HG03196 (cell line): ENCODE results near the gene MPL.

Experiments used
- ATAC-seq: cut with Tn5 transposase; IDR thresholded peaks from one replicate; pipeline ENCODE4 v1.9.1; 2021; ENCODE audit not compliant: unreplicated experiment

MPL gene

GRCh38 chr1:43305926-43306687 is 31.5 kb upstream of the MPL start:
- no peak for ATAC-seq

GRCh38 chr1:43306688-43307457 is 30.7 kb upstream of the MPL start:
- no peak for ATAC-seq

- no peak for ATAC-seq
Measured at GRCh38 chr1:43307458-43308158, 30.0 kb upstream of the MPL start.

DNA sequence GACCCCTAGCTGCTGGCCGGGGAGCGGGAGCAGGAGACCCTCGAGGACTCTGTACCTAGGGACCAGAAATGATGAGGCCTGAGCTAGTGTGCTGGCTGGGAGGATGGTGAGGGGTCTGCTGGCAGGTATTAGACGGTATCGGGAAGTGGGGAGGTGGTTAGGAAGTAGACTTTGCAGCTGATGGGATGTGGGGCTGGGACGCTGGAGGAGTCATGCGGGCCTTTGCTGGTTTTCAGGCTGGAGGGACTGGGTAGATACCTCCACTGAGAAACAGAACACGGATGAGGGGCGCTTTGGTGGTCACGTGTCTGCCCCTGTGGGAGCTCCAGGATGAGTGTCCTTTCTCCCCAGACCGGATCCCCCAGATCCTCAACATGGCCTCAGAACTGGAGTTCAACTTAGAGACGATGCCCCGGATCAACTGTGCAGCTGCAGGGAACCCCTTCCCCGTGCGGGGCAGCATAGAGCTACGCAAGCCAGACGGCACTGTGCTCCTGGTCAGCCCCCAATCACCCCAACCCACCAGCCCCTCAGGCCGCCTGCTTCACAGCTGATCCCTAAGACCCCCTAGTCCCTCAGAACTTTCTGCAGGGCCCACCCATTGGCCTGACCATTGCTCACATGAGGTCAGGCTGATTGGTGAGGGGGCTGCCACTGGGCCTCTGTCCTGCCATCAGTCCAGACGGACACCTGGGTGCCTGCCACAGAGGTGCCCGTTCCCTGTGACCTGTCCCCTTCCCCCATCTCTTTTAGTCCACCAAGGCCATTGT is 28.8 kb upstream of the MPL start:
- ATAC-seq, result no peak

GRCh38 chr1:43309405-43310025 is 28.1 kb upstream of the MPL start:
- ATAC-seq, result no peak

DNA sequence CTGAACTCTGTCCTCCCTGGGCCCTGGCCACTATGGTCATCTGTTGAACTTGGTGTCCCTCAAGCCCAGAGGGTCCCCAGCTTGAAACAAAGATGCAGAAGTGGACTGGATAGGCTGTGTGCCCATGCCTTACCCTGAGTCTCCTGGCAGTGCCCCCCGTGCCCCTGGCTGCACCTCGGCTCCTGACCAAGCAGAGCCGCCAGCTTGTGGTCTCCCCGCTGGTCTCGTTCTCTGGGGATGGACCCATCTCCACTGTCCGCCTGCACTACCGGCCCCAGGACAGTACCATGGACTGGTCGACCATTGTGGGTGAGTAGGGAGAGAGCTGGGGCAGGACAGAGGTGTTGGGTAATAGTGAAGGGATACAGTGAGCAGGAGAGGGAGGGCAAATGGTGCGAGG is 26.1 kb upstream of the MPL start:
- no peak for ATAC-seq

- no peak for ATAC-seq
Measured at GRCh38 chr1:43312212-43312623, 25.4 kb upstream of the MPL start.

DNA sequence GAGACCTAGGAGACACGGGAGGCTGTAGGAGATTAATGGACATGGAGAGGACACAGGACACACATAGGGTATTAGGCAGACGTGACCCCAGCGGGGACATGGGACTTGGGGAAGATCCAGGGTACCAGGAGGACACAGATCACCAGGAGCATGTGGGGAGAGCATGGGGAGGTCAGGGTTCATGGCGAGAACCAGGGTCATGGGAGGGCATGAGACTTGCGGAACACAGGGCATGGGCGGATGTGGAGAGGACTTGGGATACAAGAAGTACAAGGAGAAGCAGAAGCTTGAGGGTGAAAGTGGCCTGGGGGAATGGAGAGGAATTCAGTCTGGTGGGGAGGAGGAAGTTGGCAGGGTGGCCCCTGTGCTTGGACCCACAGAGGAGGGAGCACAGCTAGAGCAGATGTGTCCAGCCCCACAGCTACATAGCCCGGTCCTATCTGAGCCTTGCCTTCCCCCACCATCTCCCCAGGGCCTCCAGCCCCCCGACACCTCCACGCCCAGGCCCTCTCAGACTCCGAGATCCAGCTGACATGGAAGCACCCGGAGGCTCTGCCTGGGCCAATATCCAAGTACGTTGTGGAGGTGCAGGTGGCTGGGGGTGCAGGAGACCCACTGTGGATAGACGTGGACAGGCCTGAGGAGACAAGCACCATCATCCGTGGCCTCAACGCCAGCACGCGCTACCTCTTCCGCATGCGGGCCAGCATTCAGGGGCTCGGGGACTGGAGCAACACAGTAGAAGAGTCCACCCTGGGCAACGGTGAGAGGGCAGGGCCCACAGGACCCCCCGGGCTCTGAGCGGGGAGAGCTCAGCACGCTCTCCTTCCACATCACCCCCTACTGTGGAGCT is 24.7 kb upstream of the MPL start:
- no peak for ATAC-seq

GRCh38 chr1:43313771-43314170 is 23.8 kb upstream of the MPL start:
- no peak for ATAC-seq

DNA sequence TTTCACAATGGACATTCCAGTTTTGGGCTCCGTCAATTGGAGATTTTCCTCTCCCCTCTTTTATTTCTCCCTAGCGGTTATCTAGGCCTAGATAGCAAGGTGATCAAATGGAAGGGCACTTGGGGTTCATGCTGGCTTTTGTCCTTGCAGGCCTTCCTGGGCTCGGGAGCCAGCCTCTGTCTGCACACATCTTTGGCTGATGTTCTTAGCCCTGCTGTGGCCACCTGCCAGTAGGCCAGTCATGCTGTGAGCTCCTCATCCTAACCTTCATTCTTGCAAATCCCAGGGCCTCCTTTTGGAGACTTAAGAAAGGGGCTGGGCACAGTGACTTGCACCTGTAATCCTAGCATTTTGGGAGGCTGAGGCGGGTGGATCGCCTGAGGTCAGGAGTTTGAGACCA is 23.4 kb upstream of the MPL start:
- no peak for ATAC-seq

DNA sequence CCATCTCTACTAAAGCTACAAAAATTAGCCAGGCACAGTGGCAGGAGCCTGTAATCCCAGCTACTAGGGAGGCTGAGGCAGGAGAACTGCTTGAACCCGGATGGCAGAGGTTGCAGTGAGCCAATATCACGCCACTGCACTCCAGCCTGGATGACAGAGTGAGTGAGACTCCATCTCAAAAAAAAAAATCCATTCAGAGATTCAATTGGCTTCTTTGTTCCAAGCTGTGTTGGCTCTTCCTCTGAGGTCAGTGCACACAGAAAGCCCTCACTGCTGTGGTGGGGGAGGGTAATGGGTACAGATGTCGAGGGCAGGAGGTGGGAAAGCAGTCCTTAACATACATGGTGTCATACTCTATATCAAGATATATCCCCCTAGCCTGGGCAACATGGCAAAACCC is 22.1 kb upstream of the MPL start:
- no peak for ATAC-seq

DNA sequence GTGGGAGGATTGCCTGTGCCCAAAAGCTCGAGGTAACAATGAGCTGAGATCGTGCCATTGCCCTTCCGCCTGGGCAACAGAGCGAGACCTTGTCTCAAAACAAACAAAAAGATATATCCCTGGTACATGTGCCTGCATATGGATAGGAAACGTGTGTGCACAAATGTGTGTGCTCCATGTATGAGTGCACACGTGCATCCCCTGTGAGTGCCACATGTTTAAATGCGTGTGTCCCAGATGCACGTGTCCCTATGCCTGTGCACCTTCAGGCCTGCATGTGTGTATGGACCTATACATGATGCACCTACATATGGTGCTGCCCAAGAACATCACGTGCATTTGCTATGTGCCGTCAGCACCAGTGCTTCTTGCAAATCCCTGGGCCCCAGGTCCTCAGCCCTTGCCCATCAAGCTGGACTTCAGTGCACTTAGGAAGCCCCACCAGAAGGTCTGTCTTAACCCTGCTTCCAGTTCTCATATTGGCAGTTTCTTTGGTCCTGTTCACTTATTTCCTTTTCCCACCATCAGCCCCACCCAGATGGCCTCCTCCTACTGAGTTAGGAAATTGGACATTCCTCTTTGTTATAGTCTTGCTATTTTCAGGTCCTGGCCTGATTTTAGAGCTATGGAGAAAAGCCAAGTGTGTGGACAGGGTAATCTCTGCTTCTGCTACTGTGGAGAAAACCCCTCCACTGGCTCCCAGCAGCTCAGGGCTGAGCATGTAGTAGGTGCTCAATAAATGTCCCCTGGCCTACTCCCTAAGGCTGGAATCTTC is 21.5 kb upstream of the MPL start:
- no peak for ATAC-seq

DNA sequence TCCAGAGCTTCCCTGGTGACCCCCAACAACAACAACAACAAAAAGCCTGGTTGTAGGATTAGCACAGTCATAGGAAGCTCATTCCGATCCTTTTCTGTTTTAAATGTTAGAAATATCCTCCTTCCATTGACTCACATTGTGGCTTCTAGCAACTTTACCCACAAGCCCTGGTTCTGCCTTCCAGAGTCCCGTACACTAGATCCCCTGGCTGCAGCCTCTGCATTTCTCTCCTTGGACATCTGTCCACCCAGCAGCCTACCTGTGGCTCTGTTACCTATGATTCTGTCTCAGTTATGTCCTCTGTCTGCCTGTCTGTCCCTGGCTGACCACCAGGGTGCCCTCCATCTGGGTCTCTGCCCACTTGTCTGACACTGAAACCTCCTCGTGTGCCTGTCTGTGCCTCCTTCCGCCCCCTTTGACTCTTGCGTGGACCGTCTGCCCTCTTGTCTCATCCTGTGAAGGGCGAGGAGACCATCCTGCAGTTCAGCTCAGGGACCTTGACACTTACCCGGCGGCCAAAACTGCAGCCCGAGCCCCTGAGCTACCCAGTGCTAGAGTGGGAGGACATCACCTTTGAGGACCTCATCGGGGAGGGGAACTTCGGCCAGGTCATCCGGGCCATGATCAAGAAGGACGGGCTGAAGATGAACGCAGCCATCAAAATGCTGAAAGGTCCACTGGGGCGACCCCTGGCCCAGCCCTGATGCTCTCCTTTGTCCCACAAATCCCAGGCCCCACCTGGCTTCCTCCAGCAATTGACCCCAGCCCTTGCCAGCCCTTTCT is 20.7 kb upstream of the MPL start:
- no peak for ATAC-seq

- no peak for ATAC-seq
Measured at GRCh38 chr1:43317817-43318471, 19.7 kb upstream of the MPL start.

GRCh38 chr1:43318831-43319230 is 18.8 kb upstream of the MPL start:
- ATAC-seq, result no peak

DNA sequence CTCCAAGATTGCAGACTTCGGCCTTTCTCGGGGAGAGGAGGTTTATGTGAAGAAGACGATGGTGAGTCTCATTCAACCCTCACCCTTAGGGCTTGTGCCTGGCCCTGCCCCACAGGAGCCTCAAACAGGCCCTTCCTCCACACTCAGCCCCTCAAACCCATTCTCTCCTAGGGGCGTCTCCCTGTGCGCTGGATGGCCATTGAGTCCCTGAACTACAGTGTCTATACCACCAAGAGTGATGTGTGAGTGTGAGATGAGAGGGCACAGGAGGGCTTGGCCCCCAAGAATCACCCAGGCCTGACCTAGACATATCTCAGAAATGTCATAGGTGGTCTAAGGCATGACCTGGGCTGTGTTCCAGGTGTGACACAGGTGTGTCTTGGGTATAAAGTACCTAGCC is 18.3 kb upstream of the MPL start:
- ATAC-seq, result no peak

DNA sequence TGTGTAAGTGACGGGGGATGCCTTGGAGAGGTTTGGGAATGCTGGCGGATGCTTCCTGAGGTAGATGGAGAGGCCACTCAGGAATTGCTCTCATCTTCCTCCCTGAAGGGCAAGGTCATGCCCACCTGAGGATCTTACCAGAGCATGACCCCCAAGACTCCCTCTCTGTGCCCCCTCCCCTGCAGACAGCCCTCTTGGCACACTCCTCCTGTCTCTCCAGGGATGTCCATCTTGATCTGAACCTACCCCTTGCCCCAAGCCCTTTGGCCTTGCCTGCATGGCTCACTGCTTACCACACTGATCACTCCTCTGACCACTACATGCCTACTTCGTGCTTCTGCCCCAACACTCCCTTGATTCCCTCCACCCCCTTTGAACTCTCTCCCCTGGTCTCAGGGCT is 17.9 kb upstream of the MPL start:
- ATAC-seq, result no peak
